Measurements from ENCODE around the gene OAT.

Gene OAT

DNA sequence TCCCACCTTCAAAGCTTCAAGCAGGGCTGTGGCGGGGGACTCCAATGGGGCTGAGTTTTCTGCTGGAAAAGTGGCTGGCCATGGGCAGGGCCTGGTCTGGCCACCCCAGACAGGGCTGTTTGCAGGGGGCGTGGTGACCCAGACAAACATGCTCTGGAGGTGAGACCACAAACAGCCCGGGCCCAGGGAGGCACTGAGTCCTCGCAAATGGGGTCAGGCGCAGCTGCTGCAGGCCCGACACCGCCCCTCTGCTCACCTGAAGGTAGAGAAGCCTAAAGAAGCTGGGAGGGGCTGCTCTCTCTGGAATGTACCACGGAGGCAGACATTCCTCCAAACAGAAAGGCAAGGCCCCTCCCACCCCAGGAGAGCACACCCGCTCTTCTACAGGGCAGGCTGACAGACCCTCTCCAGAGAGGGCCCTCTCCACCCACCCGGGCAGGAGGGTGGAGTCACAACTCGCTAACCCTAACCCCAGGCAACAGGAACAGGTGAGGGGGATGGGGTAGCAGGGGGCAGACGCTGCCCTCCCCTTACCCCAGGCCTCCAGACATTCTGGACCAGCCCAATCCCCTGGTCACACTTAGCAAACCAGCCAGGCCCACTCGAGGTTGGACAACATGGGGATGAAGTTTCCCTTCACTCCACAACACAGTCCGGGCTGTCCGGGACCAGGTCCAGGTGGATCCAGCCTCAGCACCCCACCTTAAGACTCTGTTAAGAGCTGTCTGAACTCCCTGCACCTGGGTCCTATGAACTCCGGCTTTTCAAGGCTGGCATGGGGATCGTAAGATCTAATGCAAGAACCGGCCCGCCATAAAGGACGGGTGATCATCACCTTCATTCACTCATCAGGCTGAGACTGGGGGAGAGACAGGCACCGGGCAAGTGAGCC, 32.3 kb downstream of the OAT start:
- Mint-ChIP-seq H3K36me3 (ENCODE audit: insufficient read depth) (no peaks in the 10 kb centered on the region), H3K4me1 (ENCODE audit: low read depth in 2 of 2) (peaks cover 0 to 2% of the 10 kb centered on the region in 2 donors), H3K27ac (no peak overlapping the region), H3K27me3 (peaks cover 20 to 38% of the 10 kb centered on the region in 2 donors), H3K4me3 (no peak overlapping the region), H3K9me3 (no peaks in the 10 kb centered on the region)
- ATAC-seq (replicated peaks) (no peak), DNase-seq (no peak)

DNA sequence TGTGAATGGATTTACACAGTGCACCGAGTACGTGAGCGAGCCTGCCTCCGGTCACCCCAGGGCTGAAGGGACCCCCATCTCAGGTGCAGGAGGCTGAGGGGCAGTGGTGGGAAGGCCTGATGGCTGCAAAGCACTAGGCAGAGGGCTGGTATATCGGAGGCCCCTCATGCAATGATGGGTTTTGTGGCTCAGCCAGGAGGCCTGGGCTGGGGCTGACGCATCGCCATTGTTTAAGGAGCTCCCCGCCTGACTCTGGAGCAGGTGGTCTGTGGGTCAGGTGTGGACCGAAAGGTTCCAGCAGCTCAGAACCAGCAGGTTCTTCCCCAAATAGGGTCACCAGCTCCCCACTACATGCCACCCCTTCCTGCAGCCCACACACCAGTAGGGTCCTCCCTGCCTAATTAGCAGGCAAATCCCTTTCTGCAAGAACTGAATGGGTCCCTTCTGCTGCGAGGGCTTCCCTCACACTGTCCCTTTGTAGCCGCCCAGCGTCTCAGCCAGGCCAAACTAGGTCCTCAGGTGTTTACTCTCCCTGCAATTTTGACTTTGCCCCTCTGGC, 33.0 kb downstream of the OAT start:
- H3K27me3 Mint-ChIP-seq = peaks cover 28 to 46% of the 10 kb centered on the region in 2 donors
- H3K4me1 Mint-ChIP-seq (ENCODE audit: low read depth in 2 of 2) = peaks cover 0 to 2% of the 10 kb centered on the region in 2 donors
- no peak overlapping the region for H3K27ac Mint-ChIP-seq
- H3K4me3 Mint-ChIP-seq = no peak overlapping the region
- no peaks in the 10 kb centered on the region for H3K36me3 Mint-ChIP-seq (ENCODE audit: insufficient read depth)
- no peak for DNase-seq
- ATAC-seq (replicated peaks) = no peak
- H3K9me3 Mint-ChIP-seq = no peaks in the 10 kb centered on the region

DNA sequence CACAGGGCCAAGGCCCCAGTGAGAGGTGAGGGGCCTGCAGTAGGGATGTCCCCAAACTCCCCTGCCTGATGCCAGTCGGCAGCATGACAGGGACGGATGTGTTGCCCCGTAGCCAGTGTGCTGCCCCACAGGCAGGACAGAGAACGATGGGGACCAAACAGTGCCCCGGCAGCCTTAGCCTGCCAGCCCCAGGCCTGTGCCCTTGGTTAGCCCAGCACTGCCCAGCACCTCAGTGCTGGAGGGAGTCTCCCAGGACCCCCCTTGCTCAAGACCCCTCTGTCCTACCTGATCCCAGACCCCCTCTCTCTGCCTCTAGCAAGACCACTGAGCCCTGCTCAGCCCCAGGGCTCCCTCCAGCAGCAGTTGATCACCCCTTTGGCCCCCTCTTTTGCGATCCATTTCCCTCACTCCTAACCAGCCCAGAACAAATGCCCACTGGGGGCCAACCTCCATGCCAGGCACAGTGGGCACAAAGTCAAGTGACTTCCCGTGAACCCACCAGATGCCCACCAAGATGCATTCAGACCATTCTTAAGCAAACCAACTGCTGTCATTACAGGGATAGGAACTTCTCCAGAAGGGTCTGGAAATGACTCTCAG, 34.0 kb downstream of the OAT start:
- no peak for ATAC-seq (replicated peaks)
- no peaks in the 10 kb centered on the region for H3K9me3 Mint-ChIP-seq
- H3K27ac Mint-ChIP-seq = no peak overlapping the region

DNA sequence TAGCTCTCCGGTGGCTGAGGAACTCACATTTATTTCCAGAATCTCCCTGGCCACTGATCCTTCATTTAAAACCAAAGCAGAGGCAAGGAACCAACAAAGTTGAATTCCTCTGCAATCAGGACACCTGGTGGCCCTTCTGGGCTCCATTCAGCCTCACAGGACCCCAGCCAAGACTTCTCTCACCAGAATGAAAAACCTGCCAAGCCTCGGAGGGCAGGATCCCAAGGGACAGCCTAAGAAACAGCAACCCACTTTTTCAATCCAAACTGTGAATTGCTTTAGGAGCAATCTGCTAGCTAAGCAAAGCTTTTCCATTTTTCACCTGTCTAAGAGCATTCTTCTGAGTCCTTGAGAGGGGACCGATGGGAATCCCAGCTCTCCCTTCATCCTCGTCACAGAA, 34.6 kb downstream of the OAT start:
- H3K4me3 Mint-ChIP-seq = no peak overlapping the region
- no peak for ATAC-seq (replicated peaks)
- no peak for DNase-seq
- peaks cover 42 to 61% of the 10 kb centered on the region in 2 donors for H3K27me3 Mint-ChIP-seq
- no peak overlapping the region for H3K27ac Mint-ChIP-seq
- H3K36me3 Mint-ChIP-seq (ENCODE audit: insufficient read depth) = no peaks in the 10 kb centered on the region
- no peaks in the 10 kb centered on the region for H3K9me3 Mint-ChIP-seq
- no peaks in the 10 kb centered on the region for H3K4me1 Mint-ChIP-seq (ENCODE audit: low read depth in 2 of 2)

More for the DNA sequence above, 34.0 kb downstream of the OAT start:
- H3K36me3 Mint-ChIP-seq (ENCODE audit: insufficient read depth) = no peaks in the 10 kb centered on the region
- peaks cover 0 to 2% of the 10 kb centered on the region in 2 donors for H3K4me1 Mint-ChIP-seq (ENCODE audit: low read depth in 2 of 2)
- H3K4me3 Mint-ChIP-seq = no peak overlapping the region
- H3K27me3 Mint-ChIP-seq = peaks cover 38 to 56% of the 10 kb centered on the region in 2 donors
- DNase-seq = no peak

DNA sequence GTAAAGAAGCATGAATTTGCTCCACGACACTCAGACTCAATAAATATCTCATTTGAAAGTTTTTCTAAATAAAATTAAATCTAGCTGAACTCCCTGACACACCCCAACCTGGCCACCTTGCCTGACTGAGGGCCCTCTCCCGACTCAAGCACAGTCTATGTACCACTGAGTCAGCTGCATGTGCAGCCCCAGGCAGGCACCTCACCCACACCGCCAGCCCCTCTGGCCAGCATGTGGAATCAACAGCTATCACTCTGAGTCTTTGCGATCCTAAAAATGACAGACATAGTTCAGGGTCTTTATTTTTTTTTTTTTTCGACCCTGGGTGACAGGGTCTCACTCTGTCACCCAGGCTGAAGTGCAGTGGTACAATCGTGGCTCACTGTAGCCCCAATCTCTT, 35.2 kb downstream of the OAT start:
- no peaks in the 10 kb centered on the region for H3K9me3 Mint-ChIP-seq
- no peak for DNase-seq
- no peak overlapping the region for H3K27ac Mint-ChIP-seq
- H3K27me3 Mint-ChIP-seq = peaks cover 47 to 68% of the 10 kb centered on the region in 2 donors
- no peaks in the 10 kb centered on the region for H3K4me1 Mint-ChIP-seq (ENCODE audit: low read depth in 2 of 2)
- H3K4me3 Mint-ChIP-seq = no peak overlapping the region
- peaks cover 2% of the 10 kb centered on the region for H3K36me3 Mint-ChIP-seq (ENCODE audit: insufficient read depth)
- no peak for ATAC-seq (replicated peaks)

DNA sequence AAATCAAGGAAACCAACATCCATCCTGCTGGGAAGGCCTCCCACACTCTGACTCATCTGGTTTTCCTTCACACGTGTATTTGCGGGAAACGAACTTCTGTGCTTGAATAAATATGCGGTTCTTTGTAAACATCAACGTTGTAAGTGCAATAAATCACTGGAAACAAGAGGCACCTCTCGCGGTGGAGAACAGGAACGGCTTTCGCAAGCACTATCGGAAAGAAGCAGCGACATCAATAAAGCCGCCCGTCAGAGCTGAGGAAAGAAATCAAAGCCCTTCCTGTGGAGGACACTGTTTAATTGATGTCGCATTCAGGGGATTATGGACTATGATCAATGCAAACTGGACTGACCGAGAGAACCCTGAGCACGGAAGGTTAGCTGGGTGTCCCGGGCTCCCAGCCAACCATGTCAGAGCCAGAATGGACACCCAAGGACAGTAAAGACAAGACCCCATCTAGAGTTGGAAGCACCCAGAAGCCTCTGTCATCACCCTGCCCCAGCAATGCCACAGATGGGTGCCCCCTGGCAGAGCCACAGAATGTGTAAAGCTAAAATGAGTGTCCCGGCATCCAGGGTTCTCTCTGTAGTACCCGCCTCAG, 37.6 kb downstream of the OAT start:
- Mint-ChIP-seq H3K36me3 (ENCODE audit: insufficient read depth) (peaks cover 2% of the 10 kb centered on the region), H3K9me3 (no peaks in the 10 kb centered on the region), H3K4me3 (no peak overlapping the region), H3K27me3 (peaks cover 67 to 90% of the 10 kb centered on the region in 2 donors), H3K4me1 (ENCODE audit: low read depth in 2 of 2) (no peaks in the 10 kb centered on the region), H3K27ac (no peak overlapping the region)
- ATAC-seq (replicated peaks) (no peak), DNase-seq (no peak)

DNA sequence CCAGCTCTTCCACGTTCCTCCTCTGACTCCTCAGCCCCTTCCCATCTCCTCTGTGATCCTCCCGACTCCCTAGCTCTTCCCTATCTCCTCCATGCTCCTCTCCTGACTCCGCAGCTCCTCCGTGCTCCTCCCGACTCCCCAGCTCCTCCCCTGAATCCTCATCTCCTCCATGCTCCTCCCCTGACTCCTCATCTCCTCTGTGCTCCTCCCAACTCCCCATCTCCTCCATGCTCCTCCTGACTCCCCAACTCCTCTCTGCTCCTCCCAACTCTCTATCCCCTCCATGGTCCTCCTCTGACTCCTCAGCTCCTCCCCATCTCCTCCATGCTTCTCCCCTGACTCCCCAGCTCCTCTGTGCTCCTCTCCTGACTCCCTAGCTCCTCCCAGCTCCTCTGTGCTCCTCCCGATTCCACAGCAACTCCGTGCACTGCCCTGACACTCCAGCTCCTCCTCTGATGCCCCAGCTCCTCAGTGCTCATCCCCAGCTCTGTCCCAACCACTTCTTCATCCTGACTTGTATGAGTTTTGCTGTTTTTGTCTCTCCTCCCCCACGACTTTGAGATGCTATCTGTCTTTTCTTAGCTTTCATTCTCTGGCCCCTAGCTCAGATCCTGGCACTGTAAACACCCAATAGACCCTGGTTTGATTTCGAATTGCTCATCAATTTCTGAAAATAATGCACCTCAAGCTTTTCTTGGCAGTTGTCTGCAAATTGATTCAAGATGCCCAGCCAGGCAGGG, 38.3 kb downstream of the OAT start:
- H3K36me3 Mint-ChIP-seq (ENCODE audit: insufficient read depth) = peaks cover 2% of the 10 kb centered on the region
- DNase-seq (no peak), ATAC-seq (replicated peaks) (no peak)
- no peaks in the 10 kb centered on the region for H3K9me3 Mint-ChIP-seq
- H3K4me3 Mint-ChIP-seq = no peak overlapping the region
- H3K4me1 Mint-ChIP-seq (ENCODE audit: low read depth in 2 of 2) = no peaks in the 10 kb centered on the region
- peaks cover 67 to 91% of the 10 kb centered on the region in 2 donors for H3K27me3 Mint-ChIP-seq
- H3K27ac Mint-ChIP-seq = no peak overlapping the region

DNA sequence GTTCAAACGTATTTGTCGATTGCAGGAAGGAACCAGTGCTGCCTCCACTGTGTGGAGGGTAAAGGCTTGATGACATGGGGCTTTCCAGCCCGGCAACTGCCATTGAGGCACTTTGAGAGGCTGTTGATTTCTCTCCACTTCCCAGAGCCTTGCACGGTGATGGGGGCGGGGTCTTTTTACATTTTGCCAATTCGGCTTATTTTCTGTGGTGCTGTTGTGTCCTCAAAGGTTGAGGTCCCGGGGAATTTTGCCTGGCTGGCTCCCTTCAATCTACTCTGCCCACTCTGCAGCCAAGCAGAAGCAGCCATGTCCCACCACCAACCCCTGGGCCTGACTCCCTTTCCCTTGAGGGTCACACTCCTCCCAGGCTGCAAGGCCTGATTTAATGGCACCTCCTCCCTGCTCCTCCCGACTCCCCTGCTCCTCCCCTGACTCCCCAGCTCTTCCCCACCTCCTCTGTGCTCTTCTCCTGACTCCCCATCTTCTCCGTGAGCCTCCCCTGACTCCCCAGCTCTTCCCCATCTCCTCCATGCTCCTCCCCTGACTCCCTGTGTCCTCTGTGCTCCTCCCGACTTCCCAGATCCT, 39.0 kb downstream of the OAT start:
- no peak for DNase-seq
- H3K36me3 Mint-ChIP-seq (ENCODE audit: insufficient read depth) = peaks cover 2% of the 10 kb centered on the region
- H3K27me3 Mint-ChIP-seq = peaks cover 62 to 91% of the 10 kb centered on the region in 2 donors
- no peaks in the 10 kb centered on the region for H3K4me1 Mint-ChIP-seq (ENCODE audit: low read depth in 2 of 2)
- no peak overlapping the region for H3K4me3 Mint-ChIP-seq
- ATAC-seq (replicated peaks) = no peak
- no peak overlapping the region for H3K27ac Mint-ChIP-seq
- no peaks in the 10 kb centered on the region for H3K9me3 Mint-ChIP-seq

DNA sequence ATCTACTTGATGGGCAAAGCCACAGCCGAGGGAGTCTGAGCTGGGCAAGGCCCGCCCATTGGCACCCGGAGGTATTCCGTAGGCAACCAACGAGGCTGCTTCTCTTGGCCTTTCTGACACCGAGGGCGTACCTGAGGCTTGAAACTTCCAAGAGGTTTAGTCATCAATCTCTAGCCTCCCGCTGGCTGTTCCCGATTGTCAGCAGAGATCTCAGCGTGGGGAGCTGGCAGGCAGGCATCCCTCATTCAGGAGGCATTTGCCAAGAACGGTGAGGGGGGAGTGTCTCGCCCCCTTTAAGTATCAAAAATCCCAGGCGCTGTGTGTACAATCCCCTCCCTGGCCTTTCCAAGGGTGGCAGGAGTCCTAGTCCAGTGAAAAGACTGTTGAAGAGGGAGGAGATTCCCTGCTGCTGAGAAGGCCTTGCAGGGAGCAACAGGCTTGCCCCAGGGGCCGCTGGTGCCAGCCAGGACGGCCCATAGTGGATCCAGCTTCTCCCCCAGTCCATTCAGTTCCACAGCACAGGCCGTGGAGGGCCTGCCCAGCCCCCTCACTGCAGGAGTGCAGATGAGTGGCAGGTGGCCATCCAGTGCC, 39.7 kb downstream of the OAT start:
- no peak for DNase-seq
- no peak for ATAC-seq (replicated peaks)
- no peak overlapping the region for H3K27ac Mint-ChIP-seq
- peaks cover 64 to 91% of the 10 kb centered on the region in 2 donors for H3K27me3 Mint-ChIP-seq
- H3K9me3 Mint-ChIP-seq = no peaks in the 10 kb centered on the region
- no peak overlapping the region for H3K4me3 Mint-ChIP-seq
- peaks cover 2% of the 10 kb centered on the region for H3K36me3 Mint-ChIP-seq (ENCODE audit: insufficient read depth)
- H3K4me1 Mint-ChIP-seq (ENCODE audit: low read depth in 2 of 2) = no peaks in the 10 kb centered on the region

DNA sequence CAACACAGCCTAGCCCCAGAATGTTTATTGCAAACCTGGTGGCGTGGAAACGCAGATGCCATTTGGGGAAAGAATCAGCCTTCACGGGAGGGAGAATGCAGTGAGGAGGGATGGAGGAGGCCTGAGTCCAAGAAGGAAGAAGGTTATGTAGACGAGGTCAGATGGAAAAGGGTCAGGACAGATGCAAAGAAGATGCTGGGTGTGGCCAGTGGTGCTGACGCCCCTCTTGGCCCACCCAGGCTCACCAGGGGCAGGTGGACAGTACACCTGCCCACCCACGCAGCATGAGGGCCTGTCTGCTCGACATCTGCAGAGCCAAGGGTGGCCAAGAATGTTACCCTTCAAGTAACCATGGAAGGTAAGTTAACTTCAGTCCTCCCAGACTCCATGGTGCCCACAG, 40.5 kb downstream of the OAT start:
- H3K4me3 Mint-ChIP-seq = no peak overlapping the region
- H3K27me3 Mint-ChIP-seq = peaks cover 62 to 91% of the 10 kb centered on the region in 2 donors
- ATAC-seq (replicated peaks) (no peak), DNase-seq (no peak)
- no peaks in the 10 kb centered on the region for H3K4me1 Mint-ChIP-seq (ENCODE audit: low read depth in 2 of 2)
- no peaks in the 10 kb centered on the region for H3K9me3 Mint-ChIP-seq
- H3K27ac Mint-ChIP-seq = peak overlapping the region in 1 of 2 donors; percentile 25
- H3K36me3 Mint-ChIP-seq (ENCODE audit: insufficient read depth) = peaks cover 2% of the 10 kb centered on the region

DNA sequence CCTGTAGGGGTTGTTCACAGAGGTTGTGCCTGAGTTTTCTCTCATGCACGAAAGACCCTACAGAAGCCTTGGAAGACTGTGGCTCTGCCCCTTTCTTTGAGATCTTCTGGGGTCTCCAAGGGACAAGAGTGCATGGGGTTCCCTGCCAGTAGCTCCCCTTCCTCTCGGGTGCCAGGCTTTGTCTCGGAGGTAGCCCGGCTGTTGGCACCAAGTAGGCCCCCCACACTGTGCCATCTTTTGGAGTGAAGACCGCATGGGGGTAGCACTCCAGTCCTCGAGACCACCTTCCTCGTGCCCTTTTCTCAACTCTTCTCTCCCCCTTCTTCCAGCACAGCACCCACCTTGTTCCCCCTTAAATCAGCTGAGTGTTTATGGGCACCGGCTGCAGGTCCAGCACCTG, 41.6 kb downstream of the OAT start:
- ATAC-seq (replicated peaks) (no peak), DNase-seq (no peak)
- peaks cover 58 to 84% of the 10 kb centered on the region in 2 donors for H3K27me3 Mint-ChIP-seq
- no peaks in the 10 kb centered on the region for H3K4me1 Mint-ChIP-seq (ENCODE audit: low read depth in 2 of 2)
- peaks cover 2% of the 10 kb centered on the region for H3K36me3 Mint-ChIP-seq (ENCODE audit: insufficient read depth)
- H3K27ac Mint-ChIP-seq = no peak overlapping the region
- H3K4me3 Mint-ChIP-seq = no peak overlapping the region
- H3K9me3 Mint-ChIP-seq = no peaks in the 10 kb centered on the region

DNA sequence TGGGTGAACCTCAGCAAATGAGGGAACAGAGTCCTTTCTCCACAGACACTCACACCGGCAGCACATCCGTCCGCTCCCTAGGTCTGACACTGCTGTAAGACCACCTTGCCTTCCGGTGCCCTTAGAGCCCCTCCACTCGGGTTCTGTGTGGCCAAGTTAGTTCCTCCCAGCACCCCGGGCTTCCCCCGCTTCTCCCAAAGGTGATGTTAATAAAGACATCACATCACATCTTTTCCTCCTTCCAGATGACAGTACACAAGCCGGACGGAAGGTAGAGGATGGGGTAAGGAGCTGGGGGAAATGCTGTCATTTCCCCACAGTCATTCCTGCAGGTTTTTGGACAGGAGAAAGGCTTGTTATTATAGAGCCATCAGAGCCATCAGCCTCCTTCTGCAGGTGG, 42.3 kb downstream of the OAT start:
- Mint-ChIP-seq H3K27me3 (peaks cover 56 to 84% of the 10 kb centered on the region in 2 donors), H3K4me1 (ENCODE audit: low read depth in 2 of 2) (no peaks in the 10 kb centered on the region), H3K9me3 (no peaks in the 10 kb centered on the region), H3K36me3 (ENCODE audit: insufficient read depth) (peaks cover 2% of the 10 kb centered on the region), H3K4me3 (no peak overlapping the region), H3K27ac (no peak overlapping the region)
- ATAC-seq (replicated peaks) (no peak), DNase-seq (no peak)

Data from effector memory CD8-positive, alpha-beta T cell (primary cell).